OCI-LY1 (cell line): Measurements from ENCODE around the gene CNN3.

Experiments
- H2AFZ ChIP-seq: fragments of 200-600 bp; sonication (generic), shearing (Covaris generic); 2 replicates; pipeline ENCODE4 v1.6.0; 2014; ENCODE audit warnings: antibody characterized with exemption, mild to moderate bottlenecking, low read length
- H3F3A ChIP-seq: fragments of 200-600 bp; sonication (generic), shearing (Covaris generic); 2 replicates; pipeline ENCODE4 v1.6.0; 2014; ENCODE audit warnings: mild to moderate bottlenecking, antibody characterized with exemption, low read length, moderate library complexity; ENCODE audit not compliant: insufficient read depth
- H3K27ac ChIP-seq: fragments of 200-600 bp; sonication (generic); 2 replicates; pipeline ENCODE4 v1.5.1; 2014; ENCODE audit warnings: low read length, mixed run types, mild to moderate bottlenecking, low read depth; ENCODE audit not compliant: poor library complexity, severe bottlenecking
- H3K27me3 ChIP-seq: fragments of 200-600 bp; sonication (generic); 2 replicates; pipeline ENCODE4 v1.6.0; 2014; ENCODE audit warnings: antibody characterized with exemption, mild to moderate bottlenecking, low read length, moderate library complexity; ENCODE audit not compliant: insufficient read depth
- H3K36me3 ChIP-seq: fragments of 200-600 bp; sonication (generic); 2 replicates; pipeline ENCODE4 v1.6.1; 2014; ENCODE audit warnings: mild to moderate bottlenecking, antibody characterized with exemption, low read length, moderate library complexity, mixed read lengths; ENCODE audit not compliant: insufficient read depth
- H3K4me1 ChIP-seq: fragments of 200-600 bp; sonication (generic); 2 replicates; pipeline ENCODE4 v1.5.1; 2014; ENCODE audit warnings: mild to moderate bottlenecking, low read length, moderate library complexity; ENCODE audit not compliant: insufficient read depth, severe bottlenecking
- H3K4me2 ChIP-seq: fragments of 200-600 bp; sonication (generic), shearing (Covaris generic); 2 replicates; pipeline ENCODE4 v1.6.1; 2014; ENCODE audit warnings: low read length
- H3K4me3 ChIP-seq: fragments of 200-600 bp; sonication (generic); 2 replicates; pipeline ENCODE4 v1.5.1; 2014; ENCODE audit warnings: low read length, low read depth, mild to moderate bottlenecking, mixed read lengths; ENCODE audit not compliant: poor library complexity, severe bottlenecking
- H3K79me2 ChIP-seq: fragments of 200-600 bp; shearing (Covaris generic); 2 replicates; pipeline ENCODE4 v1.6.1; 2016; ENCODE audit warnings: mixed run types, low read length, mixed read lengths; ENCODE audit not compliant: insufficient read depth
- H3K9ac ChIP-seq: fragments of 200-600 bp; sonication (generic), shearing (Covaris generic); 2 replicates; pipeline ENCODE4 v1.6.1; 2014; ENCODE audit warnings: mild to moderate bottlenecking, low read length, mixed read lengths
- H3K9me2 ChIP-seq: fragments of 200-600 bp; sonication (generic), shearing (Covaris generic); 2 replicates; pipeline ENCODE4 v1.6.1; 2014; ENCODE audit warnings: low read depth, mild to moderate bottlenecking, low read length, mixed read lengths
- H3K9me3 ChIP-seq: fragments of 200-600 bp; shearing (Covaris generic); 2 replicates; pipeline ENCODE4 v1.6.1; 2014; ENCODE audit warnings: low read length, mixed read lengths
- H4K20me1 ChIP-seq: fragments of 200-600 bp; sonication (generic), shearing (Covaris generic); 2 replicates; pipeline ENCODE4 v1.6.0; 2016; ENCODE audit warnings: mild to moderate bottlenecking, low read length; ENCODE audit not compliant: insufficient read depth
- CTCF ChIP-seq: fragments of 200-600 bp; sonication (generic), shearing (Covaris generic); IDR thresholded peaks from 2 replicates; pipeline ENCODE4 v1.5.1; 2017; ENCODE audit warnings: mild to moderate bottlenecking, antibody characterized with exemption, low read length, moderate library complexity, mixed read lengths
- EZH2 ChIP-seq: fragments of 200-600 bp; sonication (generic), shearing (Covaris generic); IDR thresholded peaks from 2 replicates; pipeline ENCODE4 v1.8.0; 2017; ENCODE audit warnings: borderline replicate concordance, mixed run types, mild to moderate bottlenecking, antibody characterized with exemption, low read length, moderate library complexity, mixed read lengths

CNN3 gene

GRCh38 chr1:94892604-94893254, 34.2 kb downstream of the CNN3 start:
- H3K4me2 ChIP-seq = no peak overlapping the region
- no peak for TF ChIP-seq CTCF
- TF ChIP-seq EZH2 = no peak
- no peak overlapping the region for H2AFZ ChIP-seq
- no peaks in the 10 kb centered on the region for H3K27me3 ChIP-seq
- no peaks in the 10 kb centered on the region for H4K20me1 ChIP-seq
- H3F3A ChIP-seq = no peaks in the 10 kb centered on the region
- H3K79me2 ChIP-seq = no peaks in the 10 kb centered on the region
- no peak overlapping the region for H3K9ac ChIP-seq
- H3K9me2 ChIP-seq = no peaks in the 10 kb centered on the region
- no peaks in the 10 kb centered on the region for H3K4me1 ChIP-seq
- H3K27ac ChIP-seq = no peak overlapping the region
- H3K9me3 ChIP-seq = no peaks in the 10 kb centered on the region
- no peaks in the 10 kb centered on the region for H3K36me3 ChIP-seq
- H3K4me3 ChIP-seq = no peak overlapping the region

- TF ChIP-seq EZH2 (no peak), CTCF (no peak)
- H4K20me1 ChIP-seq = no peaks in the 10 kb centered on the region
- no peak overlapping the region for H3K4me2 ChIP-seq
These were observed 38.7 kb downstream of the CNN3 start for GRCh38 chr1:94888201-94888600.

GRCh38 chr1:94887603-94888171, 39.2 kb downstream of the CNN3 start:
- Histone ChIP-seq H3K4me2 (no peak overlapping the region), H3F3A (no peaks in the 10 kb centered on the region), H4K20me1 (no peaks in the 10 kb centered on the region), H3K4me1 (no peaks in the 10 kb centered on the region), H3K9ac (no peak overlapping the region), H3K9me3 (no peaks in the 10 kb centered on the region), H3K36me3 (no peaks in the 10 kb centered on the region), H3K9me2 (no peaks in the 10 kb centered on the region), H3K27me3 (no peaks in the 10 kb centered on the region), H3K27ac (no peak overlapping the region), H3K4me3 (no peak overlapping the region), H3K79me2 (no peaks in the 10 kb centered on the region), H2AFZ (no peak overlapping the region)
- TF ChIP-seq EZH2 (no peak), CTCF (no peak)

More at GRCh38 chr1:94888201-94888600, 38.7 kb downstream of the CNN3 start:
- Histone ChIP-seq H3K27me3 (no peaks in the 10 kb centered on the region), H3K79me2 (no peaks in the 10 kb centered on the region), H3K27ac (no peak overlapping the region), H2AFZ (no peak overlapping the region), H3F3A (no peaks in the 10 kb centered on the region), H3K36me3 (no peaks in the 10 kb centered on the region), H3K9me2 (no peaks in the 10 kb centered on the region), H3K4me3 (no peak overlapping the region), H3K9ac (no peak overlapping the region), H3K4me1 (no peaks in the 10 kb centered on the region), H3K9me3 (no peaks in the 10 kb centered on the region)
